ENCODE results near the gene ZNF792. TPM values are rescaled to one million over a fixed set of nuclear protein-coding genes. Genes with fewer than 3 reads are reported as not detected.
A peak's percentile ranks its signal among the peaks of the same experiment; 100 is the strongest.

The ZNF792 gene
- total RNA-seq, 4 donors from 2014 or later = 2.5 to 6.5 (median 3.7) TPM

DNA sequence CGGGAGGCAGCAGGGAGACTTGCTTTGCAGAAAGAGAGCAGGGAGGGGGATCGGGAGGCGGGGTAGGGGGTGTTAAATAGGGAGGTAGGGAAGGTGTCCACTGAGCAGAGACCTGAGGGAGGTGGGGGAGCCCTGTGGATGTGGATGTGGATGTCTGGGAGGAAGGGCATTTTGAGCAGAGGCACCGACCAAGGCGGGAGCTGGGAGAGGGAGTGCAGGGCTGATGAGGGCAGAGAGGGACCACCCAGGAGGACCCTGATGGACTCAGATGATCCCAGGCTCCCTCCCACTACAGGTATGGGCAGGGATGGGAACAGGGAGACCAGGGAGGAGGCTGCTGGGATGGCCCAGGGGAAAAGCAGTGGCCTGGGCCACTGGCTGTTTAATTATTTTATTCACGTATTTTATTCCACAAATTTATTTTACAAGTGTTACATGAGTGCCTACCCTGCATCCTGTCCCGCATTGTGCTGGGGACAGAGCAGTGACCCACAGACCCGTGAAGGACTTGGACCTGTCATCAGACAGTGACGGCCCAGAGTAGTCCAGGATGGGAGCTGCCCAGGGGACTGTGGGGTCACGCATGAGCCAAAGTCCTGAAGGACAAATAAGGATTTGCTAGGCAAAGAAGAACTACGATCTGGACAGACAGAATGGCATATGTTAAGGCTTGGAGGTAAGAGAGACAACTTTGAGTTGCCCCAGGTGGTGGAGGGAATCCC lies 41.4 kb upstream of the ZNF792 start:
- H3K4me1 ChIP-seq = peaks cover 34% of the 10 kb centered on the region
- no peak overlapping the region for H3K4me3 ChIP-seq

DNA sequence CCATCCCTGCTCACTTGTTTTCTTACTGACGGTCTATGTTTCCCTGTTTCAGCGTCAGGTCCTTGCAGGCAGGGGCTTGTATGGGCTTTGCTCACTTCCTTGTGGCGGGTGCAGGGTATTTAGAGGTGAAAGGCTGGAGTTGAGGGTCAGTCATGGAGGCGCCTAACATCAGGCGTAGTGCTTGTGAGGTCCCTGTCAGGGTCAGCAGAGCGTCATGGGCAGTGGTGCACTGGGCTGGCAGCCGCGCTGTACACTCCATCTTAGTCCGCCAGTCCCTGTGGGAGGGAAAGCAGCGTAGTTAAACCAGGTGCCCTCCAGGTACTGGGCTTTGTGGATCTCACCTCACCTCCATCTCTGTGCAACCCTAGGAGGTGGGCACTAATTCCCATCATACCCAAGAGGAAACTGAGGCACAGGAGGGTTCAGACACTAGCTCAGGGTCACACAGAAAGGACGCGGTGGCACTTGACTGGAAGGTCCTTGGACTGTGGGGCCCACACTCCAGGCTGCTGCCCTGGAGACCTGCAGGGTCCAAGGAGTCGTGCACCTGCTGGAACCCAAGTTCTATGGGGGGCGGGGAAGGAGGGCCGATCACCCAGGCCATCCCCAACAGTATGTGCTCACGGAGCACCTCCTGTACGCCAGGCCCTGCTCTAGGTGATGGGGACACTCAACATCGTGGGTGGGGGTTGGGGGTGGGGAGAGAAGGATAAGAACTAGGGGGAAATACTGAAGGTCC lies 40.7 kb upstream of the ZNF792 start:
- peaks cover 16% of the 10 kb centered on the region for H3K36me3 ChIP-seq
- no peak for DNase-seq (ENCODE audit: low spot score in 2 of 2)
- peaks cover 37% of the 10 kb centered on the region for H3K4me1 ChIP-seq
- no peaks in the 10 kb centered on the region for H3K9me3 ChIP-seq
- WGBS = 90% methylated on average over 15 of the region's 18 CpGs
- no peak overlapping the region for H3K27ac ChIP-seq
- H3K27me3 ChIP-seq = no peaks in the 10 kb centered on the region
- TF ChIP-seq, protein P1, sequence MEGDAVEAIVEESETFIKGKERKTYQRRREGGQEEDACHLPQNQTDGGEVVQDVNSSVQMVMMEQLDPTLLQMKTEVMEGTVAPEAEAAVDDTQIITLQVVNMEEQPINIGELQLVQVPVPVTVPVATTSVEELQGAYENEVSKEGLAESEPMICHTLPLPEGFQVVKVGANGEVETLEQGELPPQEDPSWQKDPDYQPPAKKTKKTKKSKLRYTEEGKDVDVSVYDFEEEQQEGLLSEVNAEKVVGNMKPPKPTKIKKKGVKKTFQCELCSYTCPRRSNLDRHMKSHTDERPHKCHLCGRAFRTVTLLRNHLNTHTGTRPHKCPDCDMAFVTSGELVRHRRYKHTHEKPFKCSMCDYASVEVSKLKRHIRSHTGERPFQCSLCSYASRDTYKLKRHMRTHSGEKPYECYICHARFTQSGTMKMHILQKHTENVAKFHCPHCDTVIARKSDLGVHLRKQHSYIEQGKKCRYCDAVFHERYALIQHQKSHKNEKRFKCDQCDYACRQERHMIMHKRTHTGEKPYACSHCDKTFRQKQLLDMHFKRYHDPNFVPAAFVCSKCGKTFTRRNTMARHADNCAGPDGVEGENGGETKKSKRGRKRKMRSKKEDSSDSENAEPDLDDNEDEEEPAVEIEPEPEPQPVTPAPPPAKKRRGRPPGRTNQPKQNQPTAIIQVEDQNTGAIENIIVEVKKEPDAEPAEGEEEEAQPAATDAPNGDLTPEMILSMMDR (IDR thresholded peaks at IDR 0.05) = no peak
- TF ChIP-seq POLR2AphosphoS5 (IDR thresholded peaks at IDR 0.05) (no peak), POLR2A (IDR thresholded peaks at IDR 0.05) (no peak), EP300 (IDR thresholded peaks at IDR 0.05) (no peak)
- no peak overlapping the region for H3K4me3 ChIP-seq

More for the DNA sequence above, 41.4 kb upstream of the ZNF792 start:
- H3K36me3 ChIP-seq = peaks cover 24% of the 10 kb centered on the region
- DNase-seq (ENCODE audit: low spot score in 2 of 2) = no peak
- H3K9me3 ChIP-seq = no peaks in the 10 kb centered on the region
- TF ChIP-seq, protein P1 (IDR thresholded peaks at IDR 0.05) = no peak
- no peak for TF ChIP-seq EP300 (IDR thresholded peaks at IDR 0.05)
- TF ChIP-seq POLR2AphosphoS5 (IDR thresholded peaks at IDR 0.05) = no peak
- no peak for TF ChIP-seq POLR2A (IDR thresholded peaks at IDR 0.05)
- no peak overlapping the region for H3K27ac ChIP-seq
- no peaks in the 10 kb centered on the region for H3K27me3 ChIP-seq
- WGBS = 95% methylated on average over 11 of the region's 11 CpGs

GRCh38 chr19:35002037-35002535 lies 38.1 kb upstream of the ZNF792 start:
- 92% methylated on average over 11 of the region's 11 CpGs for WGBS
- Histone ChIP-seq H3K9me3 (no peaks in the 10 kb centered on the region), H3K27ac (peak overlapping the region; percentile 37), H3K4me1 (peaks cover 47% of the 10 kb centered on the region), H3K27me3 (no peaks in the 10 kb centered on the region), H3K36me3 (peaks cover 10% of the 10 kb centered on the region), H3K4me3 (no peak overlapping the region)
- TF ChIP-seq POLR2AphosphoS5 (IDR thresholded peaks at IDR 0.05) = no peak
- no peak for TF ChIP-seq POLR2A (IDR thresholded peaks at IDR 0.05)
- TF ChIP-seq EP300 (IDR thresholded peaks at IDR 0.05) = no peak
- TF ChIP-seq, protein P1 (IDR thresholded peaks at IDR 0.05) = no peak
- no peak for DNase-seq (ENCODE audit: low spot score in 2 of 2)

GRCh38 chr19:35000647-35001501 lies 36.8 kb upstream of the ZNF792 start:
- no peak for DNase-seq (ENCODE audit: low spot score in 2 of 2)
- H3K27me3 ChIP-seq = no peaks in the 10 kb centered on the region
- H3K4me3 ChIP-seq = peak overlapping the region; percentile 65
- no peak for TF ChIP-seq POLR2A (IDR thresholded peaks at IDR 0.05)
- TF ChIP-seq EP300 (IDR thresholded peaks at IDR 0.05) = no peak
- no peak for TF ChIP-seq POLR2AphosphoS5 (IDR thresholded peaks at IDR 0.05)
- TF ChIP-seq, protein P1 (IDR thresholded peaks at IDR 0.05) = no peak
- peak overlapping the region; percentile 93 for H3K27ac ChIP-seq
- 4% methylated on average over 22 of the region's 46 CpGs for WGBS
- H3K4me1 ChIP-seq = peaks cover 47% of the 10 kb centered on the region
- H3K9me3 ChIP-seq = no peaks in the 10 kb centered on the region
- peaks cover 7% of the 10 kb centered on the region for H3K36me3 ChIP-seq
